NOMO-1 (cell line): ENCODE measurements around the gene BOLA3.
"Not testable (repeated sequence)": the region's sequence is repeated elsewhere in the genome, so short reads cannot be mapped to it uniquely, and the experiment has no call there.

ENCODE experiments used
- DNase-seq, 2 experiments: peaks; one replicate each; lab custom pipeline; 2025; ENCODE audit not compliant: unreplicated experiment in 2 of 2; lab: John Stamatoyannopoulos, UW

The BOLA3 gene

DNA sequence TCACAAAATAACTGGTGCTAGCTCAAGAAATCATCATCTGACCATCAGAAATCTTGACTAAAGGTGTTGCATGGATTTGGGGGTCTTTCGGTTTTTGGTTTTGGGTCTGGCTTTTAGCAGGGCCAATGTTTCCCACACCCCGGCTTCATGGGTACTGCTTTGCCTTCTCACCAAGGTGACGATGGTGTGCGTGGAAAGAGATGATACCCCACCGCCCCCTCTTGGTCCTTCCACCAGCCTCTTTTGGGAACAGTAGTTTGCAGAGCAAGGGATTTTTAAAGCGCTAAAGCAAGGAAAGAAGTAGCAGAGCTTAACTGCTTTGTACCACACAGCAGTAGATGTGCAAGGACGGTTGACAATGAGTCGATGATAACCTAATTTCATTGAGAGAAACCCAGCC is 42.3 kb downstream of the BOLA3 start:
- no peak for DNase-seq

DNA sequence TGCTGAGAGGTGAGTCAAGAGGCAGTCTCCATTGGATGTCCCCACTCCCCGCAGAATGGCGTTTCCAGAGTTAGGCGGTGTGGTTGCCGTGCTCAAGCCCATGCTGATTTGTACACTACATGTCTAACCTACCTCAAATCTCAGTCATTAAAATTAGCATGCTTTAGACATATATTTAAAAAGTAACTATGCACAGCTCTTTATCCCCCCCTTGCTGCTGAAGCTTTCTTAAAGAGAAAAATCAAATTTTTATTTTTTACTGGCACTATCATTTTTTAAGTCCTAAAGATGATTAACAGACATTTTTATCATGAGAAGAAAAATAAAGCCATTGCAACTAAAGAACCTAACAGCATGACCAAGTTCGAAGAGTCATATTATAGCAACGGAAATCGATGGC is 42.9 kb downstream of the BOLA3 start:
- no peak for DNase-seq

DNA sequence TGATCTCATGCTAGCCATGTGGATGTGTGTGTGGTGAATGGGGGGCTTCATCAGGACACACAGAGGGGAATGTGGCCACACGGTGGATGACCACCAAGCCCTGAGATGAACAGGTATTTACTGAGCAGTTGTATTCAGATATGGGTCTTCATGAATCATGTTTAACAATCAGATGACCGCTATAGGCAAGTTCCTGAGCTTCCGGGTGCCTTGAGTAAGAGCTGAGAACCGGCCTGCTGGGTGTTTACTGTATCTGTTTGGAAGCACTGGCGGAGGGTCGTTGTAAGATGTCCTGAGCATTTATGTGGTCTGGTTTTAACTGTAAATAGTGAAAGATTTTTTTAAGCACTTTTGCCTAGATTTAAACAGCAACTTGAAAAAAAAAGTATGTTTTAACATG is 43.9 kb downstream of the BOLA3 start:
- no peak for DNase-seq

DNA sequence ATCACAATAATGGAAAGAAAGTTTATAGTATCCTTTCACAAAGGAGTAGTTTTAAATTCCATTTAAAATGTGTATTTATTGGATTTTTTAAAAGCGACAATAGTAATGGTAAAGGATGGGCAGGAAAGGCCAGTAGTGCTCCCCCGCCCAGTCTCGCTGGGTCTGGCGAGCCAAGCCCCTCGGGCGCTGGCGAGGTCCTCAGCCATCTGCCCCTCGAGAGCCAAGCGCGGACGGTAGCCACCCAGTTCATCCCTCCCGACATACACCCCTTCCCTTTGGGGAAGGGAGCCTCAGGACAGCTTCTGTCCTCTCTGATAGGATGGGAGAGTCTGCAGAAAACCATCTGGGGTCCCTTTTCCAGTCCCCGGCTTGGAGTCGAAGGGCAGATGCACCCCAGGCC is 45.2 kb downstream of the BOLA3 start:
- no peak for DNase-seq

DNA sequence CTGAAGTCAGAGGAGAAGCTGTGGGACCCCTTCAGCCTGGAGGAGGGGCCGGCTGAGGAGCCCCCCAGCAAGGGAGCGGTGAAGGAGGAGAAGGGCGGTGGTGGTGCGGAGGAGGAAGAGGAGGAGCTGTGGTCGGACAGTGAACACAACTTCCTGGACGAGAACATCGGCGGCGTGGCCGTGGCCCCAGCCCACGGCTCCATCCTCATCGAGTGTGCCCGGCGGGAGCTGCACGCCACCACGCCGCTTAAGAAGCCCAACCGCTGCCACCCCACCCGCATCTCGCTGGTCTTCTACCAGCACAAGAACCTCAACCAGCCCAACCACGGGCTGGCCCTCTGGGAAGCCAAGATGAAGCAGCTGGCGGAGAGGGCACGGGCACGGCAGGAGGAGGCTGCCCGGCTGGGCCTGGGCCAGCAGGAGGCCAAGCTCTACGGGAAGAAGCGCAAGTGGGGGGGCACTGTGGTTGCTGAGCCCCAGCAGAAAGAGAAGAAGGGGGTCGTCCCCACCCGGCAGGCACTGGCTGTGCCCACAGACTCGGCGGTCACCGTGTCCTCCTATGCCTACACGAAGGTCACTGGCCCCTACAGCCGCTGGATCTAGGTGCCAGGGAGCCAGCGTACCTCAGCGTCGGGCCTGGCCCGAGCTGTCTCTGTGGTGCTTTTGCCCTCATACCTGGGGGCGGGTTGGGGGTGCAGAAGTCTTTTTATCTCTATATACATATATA is 46.0 kb downstream of the BOLA3 start:
- no peak for DNase-seq

DNA sequence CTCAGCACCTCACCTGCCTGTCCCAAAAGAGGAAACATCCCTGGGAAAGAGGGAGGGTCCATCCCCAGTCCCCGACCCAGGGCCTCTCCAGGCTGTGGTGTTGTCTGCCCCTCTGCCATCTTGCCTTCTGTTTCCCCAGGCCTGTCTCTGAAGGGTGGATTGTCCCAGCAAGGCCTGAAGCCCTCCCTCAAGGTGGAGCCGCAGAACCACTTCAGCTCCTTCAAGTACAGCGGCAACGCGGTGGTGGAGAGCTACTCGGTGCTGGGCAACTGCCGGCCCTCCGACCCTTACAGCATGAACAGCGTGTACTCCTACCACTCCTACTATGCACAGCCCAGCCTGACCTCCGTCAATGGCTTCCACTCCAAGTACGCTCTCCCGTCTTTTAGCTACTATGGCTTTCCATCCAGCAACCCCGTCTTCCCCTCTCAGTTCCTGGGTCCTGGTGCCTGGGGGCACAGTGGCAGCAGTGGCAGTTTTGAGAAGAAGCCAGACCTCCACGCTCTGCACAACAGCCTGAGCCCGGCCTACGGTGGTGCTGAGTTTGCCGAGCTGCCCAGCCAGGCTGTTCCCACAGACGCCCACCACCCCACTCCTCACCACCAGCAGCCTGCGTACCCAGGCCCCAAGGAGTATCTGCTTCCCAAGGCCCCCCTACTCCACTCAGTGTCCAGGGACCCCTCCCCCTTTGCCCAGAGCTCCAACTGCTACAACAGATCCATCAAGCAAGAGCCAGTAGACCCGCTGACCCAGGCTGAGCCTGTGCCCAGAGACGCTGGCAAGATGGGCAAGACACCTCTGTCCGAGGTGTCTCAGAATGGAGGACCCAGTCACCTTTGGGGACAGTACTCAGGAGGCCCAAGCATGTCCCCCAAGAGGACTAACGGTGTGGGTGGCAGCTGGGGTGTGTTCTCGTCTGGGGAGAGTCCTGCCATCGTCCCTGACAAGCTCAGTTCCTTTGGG is 47.2 kb downstream of the BOLA3 start:
- DNase-seq, result no peak

DNA sequence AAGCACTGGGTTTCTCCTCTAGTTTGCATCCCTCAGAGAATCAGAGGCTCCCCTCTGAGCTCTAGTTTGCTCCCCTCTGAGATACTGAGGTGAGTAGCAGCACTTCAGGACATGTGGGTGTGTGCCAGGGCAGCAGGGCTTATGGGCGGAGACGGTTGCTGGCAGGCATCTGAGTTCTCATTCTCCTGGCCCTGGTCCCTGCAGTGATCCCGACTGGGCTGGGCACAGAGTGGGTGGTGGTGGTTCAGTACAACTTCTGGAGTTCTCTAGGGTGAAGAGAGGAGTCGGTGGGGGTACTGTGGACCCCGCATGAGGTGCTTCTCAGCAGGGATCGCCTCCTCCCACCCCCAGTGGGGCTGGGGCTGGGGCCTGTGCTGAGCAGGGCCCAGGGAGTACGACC is 47.9 kb downstream of the BOLA3 start:
- DNase-seq, result no peak

DNA sequence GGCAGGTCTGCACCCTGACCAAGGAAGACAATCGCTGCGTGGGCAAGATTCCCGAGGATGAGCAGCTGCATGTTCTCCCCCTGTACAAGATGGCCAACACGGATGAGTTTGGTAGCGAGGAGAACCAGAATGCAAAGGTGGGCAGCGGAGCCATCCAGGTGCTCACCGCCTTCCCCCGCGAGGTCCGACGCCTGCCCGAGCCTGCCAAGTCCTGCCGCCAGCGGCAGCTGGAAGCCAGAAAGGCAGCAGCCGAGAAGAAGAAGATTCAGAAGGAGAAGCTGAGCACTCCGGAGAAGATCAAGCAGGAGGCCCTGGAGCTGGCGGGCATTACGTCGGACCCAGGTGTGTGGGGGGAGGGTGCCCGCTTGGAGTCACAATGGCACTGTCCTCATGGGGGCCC is 48.4 kb downstream of the BOLA3 start:
- DNase-seq, result no peak

DNA sequence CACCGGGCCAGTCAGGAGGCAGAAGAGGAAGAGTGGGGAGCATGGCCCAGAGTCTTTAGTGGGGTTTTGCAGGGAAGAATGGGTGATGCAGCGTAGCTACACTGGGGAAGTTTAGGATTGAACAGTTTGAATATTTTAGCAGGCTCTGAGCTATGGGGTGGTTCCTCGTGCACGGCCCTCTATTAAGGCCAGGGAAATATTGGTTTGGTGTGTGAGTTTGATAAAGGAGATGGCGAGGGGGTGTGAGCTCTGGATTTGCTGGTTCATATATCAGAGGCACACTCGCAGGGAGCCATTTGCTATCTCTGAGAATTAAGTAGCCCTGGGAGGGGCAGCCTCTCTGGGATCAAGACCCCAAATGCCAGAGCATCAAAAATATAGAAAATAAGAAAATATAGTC is 50.1 kb downstream of the BOLA3 start:
- DNase-seq, result no peak

DNA sequence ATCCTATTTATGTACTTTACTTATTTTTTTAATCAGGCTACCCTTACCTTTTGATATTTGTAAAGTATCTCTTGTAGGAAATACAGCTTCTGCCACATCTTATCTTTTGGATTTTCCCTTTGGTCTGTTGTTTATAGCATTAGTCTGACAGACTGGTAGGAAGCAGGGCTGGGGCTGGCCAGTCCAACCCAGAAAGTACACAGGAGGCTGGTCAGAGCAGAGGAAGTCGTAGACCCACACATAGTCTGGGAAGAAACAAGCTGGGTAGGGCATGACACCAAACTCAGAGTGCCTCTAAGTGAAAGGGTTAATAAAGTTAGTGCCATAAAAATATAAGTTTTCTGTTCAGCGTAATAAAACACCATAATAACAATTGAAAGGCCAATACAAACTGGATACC is 51.7 kb downstream of the BOLA3 start:
- no peak for DNase-seq

DNA sequence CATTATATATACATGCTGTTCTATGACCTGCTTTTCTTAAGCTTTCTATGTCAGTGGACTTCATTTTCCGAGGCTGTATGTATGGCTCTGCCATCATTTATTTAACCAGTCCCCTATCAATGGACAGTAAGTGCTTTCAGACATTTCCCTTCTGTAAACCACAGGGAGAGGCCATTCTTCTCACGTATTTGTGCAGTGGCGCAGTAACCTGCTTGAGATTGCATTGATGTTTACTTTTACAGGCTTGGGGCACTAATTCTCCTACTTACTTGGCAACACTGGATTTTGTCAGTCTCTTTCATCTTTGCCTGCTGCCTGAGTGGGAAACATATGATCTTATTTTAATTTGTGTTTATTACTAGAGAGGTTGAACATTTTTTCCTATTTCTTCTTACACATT is 52.1 kb downstream of the BOLA3 start:
- no peak for DNase-seq

DNA sequence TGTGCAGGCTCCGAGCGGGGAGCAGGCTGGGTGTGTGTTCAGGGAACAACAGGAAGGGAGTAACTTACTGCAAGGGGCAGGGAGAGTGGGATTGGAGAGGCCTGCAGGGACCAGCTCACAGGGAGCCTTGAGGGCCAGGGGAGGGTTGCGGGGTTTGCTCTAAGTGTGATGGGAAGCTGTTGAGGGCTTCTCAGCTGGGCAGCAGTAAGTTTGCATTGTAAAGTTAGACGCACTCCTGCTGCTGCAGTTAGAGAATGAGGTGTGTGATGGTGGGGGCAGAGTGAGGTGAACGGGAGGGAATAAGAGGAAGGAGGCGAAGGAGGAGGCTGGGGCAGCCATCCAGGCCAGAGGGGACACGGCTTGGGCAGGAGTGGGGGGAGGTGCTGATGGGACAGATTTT is 53.4 kb downstream of the BOLA3 start:
- DNase-seq, result no peak

DNA sequence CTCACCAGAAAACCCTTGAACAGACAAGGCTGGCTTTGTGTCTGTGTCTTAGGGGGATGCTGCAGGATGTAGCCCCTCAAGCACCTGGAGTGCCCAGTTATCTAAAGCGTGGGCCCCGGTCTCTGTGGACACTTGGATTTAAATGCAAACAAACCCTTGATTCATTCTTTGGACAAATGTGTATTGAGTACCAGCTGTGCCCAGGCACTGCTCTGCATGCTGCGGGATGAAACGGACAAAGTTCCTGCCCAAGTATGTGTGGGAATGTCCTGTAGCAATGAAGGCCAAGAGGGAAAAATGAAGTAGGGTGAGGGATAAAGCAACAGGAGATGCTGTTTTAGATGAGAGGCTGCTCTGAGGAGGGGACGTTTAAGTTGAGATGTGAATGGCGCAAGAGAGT is 53.9 kb downstream of the BOLA3 start:
- DNase-seq, result no peak

DNA sequence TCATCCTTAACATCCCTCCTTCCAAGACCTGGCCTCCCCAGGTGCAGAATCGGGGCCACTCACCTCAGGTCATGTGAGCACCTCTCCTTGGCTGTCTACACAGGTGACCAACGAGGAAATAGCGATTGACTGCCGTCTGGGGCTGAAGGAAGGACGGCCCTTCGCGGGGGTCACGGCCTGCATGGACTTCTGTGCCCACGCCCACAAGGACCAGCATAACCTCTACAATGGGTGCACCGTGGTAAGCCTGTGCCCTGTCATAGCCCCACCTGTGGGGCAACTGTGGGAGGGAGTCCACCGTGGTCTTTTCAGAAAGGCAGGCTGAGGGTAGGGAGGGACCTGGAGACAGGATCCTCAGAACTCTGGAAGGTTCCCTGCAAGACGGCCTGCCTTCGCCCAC is 54.3 kb downstream of the BOLA3 start:
- DNase-seq, result no peak

DNA sequence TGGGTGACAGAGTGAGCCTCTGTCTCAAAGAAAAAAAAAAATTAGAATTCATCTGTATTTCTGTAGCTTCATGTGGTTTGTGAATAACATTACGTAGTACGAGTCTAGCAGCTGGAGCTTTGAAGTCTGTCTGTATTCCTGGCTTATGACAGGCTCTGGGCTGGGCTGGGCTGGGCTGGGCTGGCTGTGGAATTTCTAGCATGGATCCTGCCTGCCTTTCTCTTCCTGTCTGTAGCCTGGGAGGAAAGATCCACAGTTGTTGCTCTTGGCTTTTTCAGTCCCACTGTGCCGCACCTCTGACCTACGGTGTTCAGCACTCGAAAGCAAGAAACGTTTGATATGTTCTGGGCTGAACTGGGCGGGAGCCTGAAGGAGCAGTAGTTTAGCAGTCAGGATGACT is 55.4 kb downstream of the BOLA3 start:
- no peak for DNase-seq

DNA sequence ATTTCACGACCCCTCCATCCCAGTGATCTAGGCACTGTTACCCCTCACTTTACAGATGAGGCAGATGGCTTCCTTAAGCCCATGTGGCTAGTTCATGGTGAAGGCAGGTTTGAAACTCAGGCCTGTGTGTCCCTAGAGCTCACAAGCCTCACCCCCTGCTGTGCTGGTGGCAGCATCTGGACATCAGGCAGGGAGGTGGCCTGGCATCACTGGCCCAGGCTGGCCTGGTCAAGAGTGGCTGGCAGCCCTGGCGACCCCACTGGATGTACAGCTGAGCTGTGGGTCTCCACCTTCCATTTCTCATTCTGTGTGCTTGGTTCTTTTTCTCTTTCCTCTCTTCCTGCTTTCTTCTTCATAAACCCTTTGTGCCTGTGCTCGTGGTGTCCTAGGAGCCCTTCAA is 56.3 kb downstream of the BOLA3 start:
- no peak for DNase-seq

DNA sequence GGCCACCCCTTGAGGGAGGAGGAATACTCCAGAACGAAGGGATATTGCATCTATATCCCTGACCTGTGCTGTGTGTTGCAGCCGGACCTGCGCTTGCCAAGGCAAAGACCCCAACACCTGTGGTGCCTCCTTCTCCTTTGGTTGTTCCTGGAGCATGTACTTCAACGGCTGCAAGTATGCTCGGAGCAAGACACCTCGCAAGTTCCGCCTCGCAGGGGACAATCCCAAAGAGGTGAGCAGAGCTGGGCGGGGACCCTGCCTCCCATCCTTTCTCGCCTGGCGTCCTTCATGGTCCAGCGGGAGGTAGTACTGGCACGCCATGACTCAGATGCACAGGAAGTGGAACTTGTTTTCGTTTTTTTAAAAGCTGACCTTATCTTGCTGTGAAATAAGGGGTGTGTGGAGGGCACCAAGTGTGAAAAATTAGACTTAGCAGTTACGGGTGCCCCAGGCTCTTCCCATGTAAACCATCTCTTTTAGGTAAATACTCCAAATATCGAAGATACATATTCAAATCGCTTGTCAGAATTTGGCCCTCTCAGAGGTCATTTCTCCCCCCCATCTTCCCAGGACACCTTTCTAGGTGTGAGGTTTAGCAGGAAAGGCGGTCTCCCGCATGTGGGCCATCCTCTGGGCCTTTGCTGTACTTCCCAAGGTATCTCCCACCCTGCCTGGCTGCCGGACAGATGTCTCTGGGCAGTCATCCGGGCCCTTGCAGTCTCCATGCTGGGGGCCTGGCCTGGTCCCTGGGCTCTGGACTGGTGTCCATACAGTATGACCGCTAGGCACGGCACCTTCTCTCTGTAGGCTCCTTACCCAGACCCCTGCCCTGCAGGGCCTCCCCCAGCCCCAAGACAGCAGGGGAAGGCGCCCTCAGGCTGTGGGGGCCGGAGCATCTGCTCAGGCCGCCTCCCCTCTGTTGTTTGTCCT is 57.6 kb downstream of the BOLA3 start:
- no peak for DNase-seq

DNA sequence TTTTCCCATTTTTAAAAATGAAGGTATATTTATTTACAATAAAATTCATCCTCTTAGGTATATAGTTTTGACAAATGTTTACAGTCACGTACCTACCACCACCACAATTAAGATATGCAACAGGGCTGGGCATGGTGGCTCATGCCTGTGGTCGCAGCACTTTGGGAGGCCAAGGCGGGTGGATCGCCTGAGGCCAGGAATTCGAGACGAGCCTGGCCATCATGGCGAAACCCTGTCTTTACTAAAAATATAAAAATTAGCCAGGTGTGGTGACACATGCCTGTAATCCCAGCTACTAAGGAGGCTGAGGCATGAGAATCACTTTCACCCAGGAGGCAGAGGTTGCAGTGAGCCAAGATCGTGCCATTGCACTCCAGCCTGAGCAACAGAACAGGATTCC is 59.0 kb downstream of the BOLA3 start:
- DNase-seq, result not testable (repeated sequence)

DNA sequence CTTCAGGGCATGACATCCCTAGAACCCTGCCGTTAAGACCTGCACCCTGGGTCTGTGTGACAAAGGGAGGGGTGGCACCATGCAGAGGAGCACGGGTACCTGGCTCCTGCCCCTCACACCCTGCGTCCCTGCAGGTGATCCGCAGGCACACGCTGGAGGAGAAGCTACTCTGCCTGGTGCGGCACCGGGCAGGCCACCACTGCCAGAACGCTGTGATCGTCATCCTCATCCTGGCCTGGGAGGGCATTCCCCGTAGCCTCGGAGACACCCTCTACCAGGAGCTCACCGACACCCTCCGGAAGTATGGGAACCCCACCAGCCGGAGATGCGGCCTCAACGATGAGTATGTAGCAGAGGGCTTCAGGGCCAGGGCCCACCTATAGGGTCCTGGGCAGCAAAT is 60.0 kb downstream of the BOLA3 start:
- no peak for DNase-seq

DNA sequence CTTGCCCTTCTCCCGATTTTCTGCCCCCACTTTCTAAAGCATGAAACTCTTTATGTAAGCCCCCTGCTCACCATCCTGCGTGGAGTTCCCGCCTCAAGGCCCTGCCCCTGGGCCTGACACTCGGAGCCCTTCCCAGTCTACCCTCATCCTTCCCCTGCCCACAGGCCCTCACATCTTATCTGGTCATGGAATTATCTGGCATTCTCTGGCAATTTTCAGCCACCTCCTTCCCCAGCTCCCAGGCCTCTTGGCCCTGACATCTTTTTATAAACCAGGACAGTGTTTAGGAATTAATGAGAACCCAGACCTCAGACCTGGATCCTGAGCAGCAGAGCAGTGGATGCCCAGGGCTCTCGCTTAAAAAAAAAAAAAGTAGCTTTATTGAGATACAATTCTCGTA is 61.7 kb downstream of the BOLA3 start:
- DNase-seq, result no peak
